GM12878 (cell line): ENCODE measurements around the gene AMN1. TPM values are rescaled to one million over a fixed set of nuclear protein-coding genes. Genes with fewer than 3 reads are reported as not detected.
A peak's percentile ranks its signal among the peaks of the same experiment; 100 is the strongest.

Experiments used
- ATAC-seq: fragments of 200-7000 bp; cut with Tn5 transposase; 3 replicates; pipeline ENCODE4 v1.9.1; 2020; ENCODE audit warnings: mild to moderate bottlenecking, moderate library complexity
- BruUV-seq: library from RNA; stranded (reverse); fragments of 400-500 nt; replicated peaks from 2 replicates; lab custom pipeline; 2021; lab: Mats Ljungman, UMichigan
- CTCF ChIA-PET: fragments of 300-600 bp; sonication (Branson Sonifier 250); formaldehyde crosslinking; extraction: SDS; loops from one replicate; lab custom pipeline; 2021; ENCODE audit warnings: inconsistent platforms; lab: Yijun Ruan, JAX
- POLR2A ChIA-PET: fragments of 350-600 bp; formaldehyde crosslinking; extraction: SDS; loops from one replicate; lab custom pipeline; 2021; ENCODE audit warnings: inconsistent platforms; lab: Charles Lee
- RAD21 ChIA-PET: fragments of 300-600 bp; sonication (Branson Sonifier 250); formaldehyde crosslinking; loops from one replicate; lab custom pipeline; 2023; ENCODE audit warnings: antibody characterized with exemption; ENCODE audit not compliant: unreplicated experiment; lab: Charles Lee
- SMC1A ChIA-PET: fragments of 300-600 bp; sonication (Branson Sonifier 250); formaldehyde crosslinking; loops from one replicate; lab custom pipeline; 2023; ENCODE audit not compliant: unreplicated experiment, uncharacterized antibody; lab: Charles Lee
- DNase-seq: peaks from one replicate; pipeline ENCODE4 v3.0.0-alpha.2; 2011; ENCODE audit warnings: low read depth, low spot score
- FAIRE-seq: peaks from 3 replicates; lab custom pipeline; 2011; peaks lifted over from hg19 to GRCh38; lab: Jason Lieb, UNC
- H2AFZ ChIP-seq: 2 replicates; pipeline ENCODE4 v1.6.0; 2011; ENCODE audit warnings: low read depth, low read length, control low read depth; ENCODE audit not compliant: control insufficient read depth
- H3K27ac ChIP-seq: 2 replicates; pipeline ENCODE4 v1.5.1; 2011; ENCODE audit warnings: control low read depth; ENCODE audit not compliant: control insufficient read depth, insufficient read depth
- H3K27me3 ChIP-seq, 2 experiments: replicated peaks in 1 of 2; 2 replicates each; pipeline versions ENCODE4 v1.6.0 to v1.6.1; 2011; ENCODE audit warnings: low read length in 1 of 2; ENCODE audit not compliant: control insufficient read depth in 2 of 2, insufficient read depth in 2 of 2
- H3K36me3 ChIP-seq, 2 experiments: 2 replicates each; pipeline ENCODE4 v1.5.1; 2011; ENCODE audit warnings: low read length in 1 of 2; ENCODE audit not compliant: control insufficient read depth in 2 of 2, insufficient read depth in 2 of 2
- H3K4me1 ChIP-seq: 2 replicates; pipeline ENCODE4 v1.6.1; 2011; ENCODE audit warnings: mild to moderate bottlenecking, low read length, moderate library complexity, mixed read lengths; ENCODE audit not compliant: control insufficient read depth, insufficient read depth
- H3K4me2 ChIP-seq: 2 replicates; pipeline ENCODE4 v1.6.0; 2011; ENCODE audit warnings: control low read depth; ENCODE audit not compliant: control insufficient read depth, insufficient read depth
- H3K4me3 ChIP-seq: fragments of 200-600 bp; sonication (generic); 2 replicates; pipeline ENCODE4 v1.5.1; 2016
- H3K79me2 ChIP-seq: 2 replicates; pipeline ENCODE4 v1.6.0; 2011; ENCODE audit warnings: low read length; ENCODE audit not compliant: control insufficient read depth, insufficient read depth
- H3K9ac ChIP-seq: 2 replicates; pipeline ENCODE4 v1.8.0; 2011; ENCODE audit warnings: low read length, control low read depth, mixed read lengths; ENCODE audit not compliant: control insufficient read depth, insufficient read depth
- H3K9me3 ChIP-seq: replicated peaks from 3 replicates; pipeline ENCODE4 v1.5.1; 2011; ENCODE audit warnings: mild to moderate bottlenecking, low read length; ENCODE audit not compliant: control insufficient read depth, insufficient read depth
- H4K20me1 ChIP-seq: 2 replicates; pipeline ENCODE4 v1.6.0; 2011; ENCODE audit not compliant: control insufficient read depth, insufficient read depth
- E4F1 ChIP-seq: fragments of 450-650 bp; IDR thresholded peaks from 2 replicates; pipeline ENCODE4 v1.6.1; 2018; ENCODE audit warnings: borderline replicate concordance, mild to moderate bottlenecking; ENCODE audit not compliant: partially characterized antibody
- ESRRA ChIP-seq: IDR thresholded peaks from 2 replicates; pipeline ENCODE4 v1.6.1; 2012; ENCODE audit warnings: mild to moderate bottlenecking, low read length, improper control_type of control experiment
- HCFC1 ChIP-seq: fragments of 150-350 bp; IDR thresholded peaks from 2 replicates; pipeline ENCODE4 v1.6.1; 2014; ENCODE audit warnings: low read length
- NFYB ChIP-seq: IDR thresholded peaks from 2 replicates; pipeline ENCODE4 v1.6.1; 2011; ENCODE audit warnings: low read depth, mild to moderate bottlenecking, low read length, improper control_type of control experiment, moderate library complexity; ENCODE audit not compliant: insufficient read depth
- NR2C2 ChIP-seq: IDR thresholded peaks from 2 replicates; pipeline ENCODE4 v1.6.1; 2011; ENCODE audit warnings: borderline replicate concordance, low read depth; ENCODE audit not compliant: control insufficient read depth, insufficient read length
- RAD21 ChIP-seq: IDR thresholded peaks from 2 replicates; pipeline ENCODE4 v1.6.1; 2011; ENCODE audit warnings: mild to moderate bottlenecking, low read depth, low read length, moderate library complexity; ENCODE audit not compliant: insufficient read depth
- ZNF207 ChIP-seq: fragments of 450-650 bp; IDR thresholded peaks from 2 replicates; pipeline ENCODE4 v1.6.1; 2014; ENCODE audit warnings: antibody characterized with exemption, mild to moderate bottlenecking, borderline replicate concordance
- WGBS: methylation state at CpG from one replicate; pipeline ENCODE4 v1.1.6; 2016; ENCODE audit warnings: low lambda C conversion rate; ENCODE audit not compliant: insufficient replicate concordance, insufficient coverage; ENCODE audit errors: missing lambda C conversion rate; 5-methylcytosine and 5-hydroxymethylcytosine counted together
- in situ Hi-C: fragments of 300-500 bp; cut with MboI; formaldehyde crosslinking; loops from 9 replicates; pipeline ENCODE4 v1.14.3; 2018; ENCODE audit warnings: mixed read lengths
- intact Hi-C: fragments of 100-400 bp; cut with micrococcal nuclease; formaldehyde crosslinking; loops from one replicate; pipeline ENCODE4 v1.14.2; 2022; ENCODE audit not compliant: unreplicated experiment
- polyA plus RNA-seq, 11 experiments: library from polyadenylated mRNA; depleted of rRNA in 4 of 11; unstranded in 6 of 11; stranded (reverse) in 5 of 11; fragments of >200 nt; fragmentation: Nextera tagmentation in 4 of 11; fragmentation: Illumina TruSeq in 1 of 11; extraction: Ambion mirVana in 4 of 11; extraction: Trizol in 1 of 11; gene quantifications; 1 replicate in 1 of 11; 2 replicates in 10 of 11; pipeline versions ENCODE4 v1.2.1 to v1.2.3, GENCODE V29; 2011 to 2016; ENCODE audit warnings: inconsistent platforms in 2 of 11, missing spikeins in 2 of 11, low read depth in 1 of 11
- total RNA-seq, 4 experiments: library from RNA; depleted of rRNA in 3 of 4; stranded (reverse); fragments of >200 nt in 3 of 4; fragmentation: Illumina TruSeq in 1 of 4; extraction: Trizol in 1 of 4; gene quantifications; 2 replicates each; pipeline versions ENCODE4 v1.2.1 to v1.2.3, GENCODE V29; 2013 to 2021
- TF ChIP-seq, protein P1 (sequence below): fragments of 450-650 bp; IDR thresholded peaks from 2 replicates; pipeline ENCODE4 v1.6.1; 2017; ENCODE audit warnings: mild to moderate bottlenecking, moderate library complexity
- TF ChIP-seq, protein P2 (sequence below): fragments of 450-650 bp; conservative IDR thresholded peaks from 2 replicates; pipeline ENCODE4 v1.6.1; 2017; ENCODE audit warnings: mild to moderate bottlenecking, moderate library complexity

Gene AMN1
- total and polyA plus RNA-seq, 10 of the 15 experiments (the other 5 are each of a cell fraction or from before 2014, with no cell fraction given), result 5.4 to 19.3 (median 9.3) TPM

GRCh38 chr12:31749024-31749704, 20.3 kb upstream of the AMN1 start:
- Histone ChIP-seq H3K9ac (peak overlapping the region; percentile 52), H4K20me1 (no peaks in the 10 kb centered on the region), H3K36me3 (no peaks in the 10 kb centered on the region), H3K27ac (peak overlapping the region; percentile 77), H3K27me3 (no peaks in the 10 kb centered on the region), H3K4me1 (peaks cover 55% of the 10 kb centered on the region), H3K79me2 (peaks cover 3% of the 10 kb centered on the region), H3K9me3 (no peaks in the 10 kb centered on the region; the same call in 1 of the 3 replicates), H3K4me3 (no peak overlapping the region), H2AFZ (peak overlapping the region; percentile 68), H3K4me2 (peak overlapping the region; percentile 39)
- SMC1A ChIA-PET, result interaction anchor here (0.8 to 5.3 kb wide), 18 partner anchors 9 to 391 kb away, joined by 3 to 46 read pairs (median 6); partner anchors contain the start of gene AMN1
- ATAC-seq (peak; percentile 81), FAIRE-seq (peak; percentile 81), DNase-seq (peak; percentile 99)
- in situ Hi-C loops, result no loop called here
- intact Hi-C loops, result loop anchor here (1.0 to 5.0 kb wide), 8 partner anchors 16 to 218 kb away; partner anchors contain the start of gene AMN1
- CTCF ChIA-PET, result interaction anchor here (0.6 to 2.3 kb wide), 8 partner anchors 15 to 148 kb away, joined by 3 to 7 read pairs (median 3); no protein-coding TSS in a partner anchor
- POLR2A ChIA-PET, result interaction anchor here (0.6 to 6.1 kb wide), 21 partner anchors 11 to 564 kb away, joined by 3 to 66 read pairs (median 6); partner anchors contain the start of genes AMN1 and RESF1
- WGBS, result 0% methylated on average over 5 of the region's 5 CpGs
- RAD21 ChIA-PET, result interaction anchor here (0.6 to 8.5 kb wide), 20 partner anchors 12 to 390 kb away, joined by 3 to 112 read pairs (median 8); partner anchors contain the start of genes AMN1 and RESF1
- no TSS peak for BruUV-seq
- TF ChIP-seq E4F1 (no peak), ZNF207 (no peak), NFYB (peak; percentile 70), RAD21 (peak; percentile 25; the same call in 1 of the 2 replicates), ESRRA (no peak), NR2C2 (no peak), HCFC1 (no peak)
- TF ChIP-seq, protein P1, sequence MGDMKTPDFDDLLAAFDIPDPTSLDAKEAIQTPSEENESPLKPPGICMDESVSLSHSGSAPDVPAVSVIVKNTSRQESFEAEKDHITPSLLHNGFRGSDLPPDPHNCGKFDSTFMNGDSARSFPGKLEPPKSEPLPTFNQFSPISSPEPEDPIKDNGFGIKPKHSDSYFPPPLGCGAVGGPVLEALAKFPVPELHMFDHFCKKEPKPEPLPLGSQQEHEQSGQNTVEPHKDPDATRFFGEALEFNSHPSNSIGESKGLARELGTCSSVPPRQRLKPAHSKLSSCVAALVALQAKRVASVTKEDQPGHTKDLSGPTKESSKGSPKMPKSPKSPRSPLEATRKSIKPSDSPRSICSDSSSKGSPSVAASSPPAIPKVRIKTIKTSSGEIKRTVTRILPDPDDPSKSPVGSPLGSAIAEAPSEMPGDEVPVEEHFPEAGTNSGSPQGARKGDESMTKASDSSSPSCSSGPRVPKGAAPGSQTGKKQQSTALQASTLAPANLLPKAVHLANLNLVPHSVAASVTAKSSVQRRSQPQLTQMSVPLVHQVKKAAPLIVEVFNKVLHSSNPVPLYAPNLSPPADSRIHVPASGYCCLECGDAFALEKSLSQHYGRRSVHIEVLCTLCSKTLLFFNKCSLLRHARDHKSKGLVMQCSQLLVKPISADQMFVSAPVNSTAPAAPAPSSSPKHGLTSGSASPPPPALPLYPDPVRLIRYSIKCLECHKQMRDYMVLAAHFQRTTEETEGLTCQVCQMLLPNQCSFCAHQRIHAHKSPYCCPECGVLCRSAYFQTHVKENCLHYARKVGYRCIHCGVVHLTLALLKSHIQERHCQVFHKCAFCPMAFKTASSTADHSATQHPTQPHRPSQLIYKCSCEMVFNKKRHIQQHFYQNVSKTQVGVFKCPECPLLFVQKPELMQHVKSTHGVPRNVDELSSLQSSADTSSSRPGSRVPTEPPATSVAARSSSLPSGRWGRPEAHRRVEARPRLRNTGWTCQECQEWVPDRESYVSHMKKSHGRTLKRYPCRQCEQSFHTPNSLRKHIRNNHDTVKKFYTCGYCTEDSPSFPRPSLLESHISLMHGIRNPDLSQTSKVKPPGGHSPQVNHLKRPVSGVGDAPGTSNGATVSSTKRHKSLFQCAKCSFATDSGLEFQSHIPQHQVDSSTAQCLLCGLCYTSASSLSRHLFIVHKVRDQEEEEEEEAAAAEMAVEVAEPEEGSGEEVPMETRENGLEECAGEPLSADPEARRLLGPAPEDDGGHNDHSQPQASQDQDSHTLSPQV, result no peak
- TF ChIP-seq, protein P2, sequence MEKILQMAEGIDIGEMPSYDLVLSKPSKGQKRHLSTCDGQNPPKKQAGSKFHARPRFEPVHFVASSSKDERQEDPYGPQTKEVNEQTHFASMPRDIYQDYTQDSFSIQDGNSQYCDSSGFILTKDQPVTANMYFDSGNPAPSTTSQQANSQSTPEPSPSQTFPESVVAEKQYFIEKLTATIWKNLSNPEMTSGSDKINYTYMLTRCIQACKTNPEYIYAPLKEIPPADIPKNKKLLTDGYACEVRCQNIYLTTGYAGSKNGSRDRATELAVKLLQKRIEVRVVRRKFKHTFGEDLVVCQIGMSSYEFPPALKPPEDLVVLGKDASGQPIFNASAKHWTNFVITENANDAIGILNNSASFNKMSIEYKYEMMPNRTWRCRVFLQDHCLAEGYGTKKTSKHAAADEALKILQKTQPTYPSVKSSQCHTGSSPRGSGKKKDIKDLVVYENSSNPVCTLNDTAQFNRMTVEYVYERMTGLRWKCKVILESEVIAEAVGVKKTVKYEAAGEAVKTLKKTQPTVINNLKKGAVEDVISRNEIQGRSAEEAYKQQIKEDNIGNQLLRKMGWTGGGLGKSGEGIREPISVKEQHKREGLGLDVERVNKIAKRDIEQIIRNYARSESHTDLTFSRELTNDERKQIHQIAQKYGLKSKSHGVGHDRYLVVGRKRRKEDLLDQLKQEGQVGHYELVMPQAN, result 0 out of 2 replicates have a peak, but pooled peaks have one; percentile 13
